WI38 (cell line): Measurements from ENCODE around the gene DNM3.

Source experiments
- H3K4me3 ChIP-seq: 2 replicates; pipeline ENCODE4 v1.5.1; 2011; ENCODE audit warnings: low read depth, mild to moderate bottlenecking, control low read depth, low read length
- TF ChIP-seq, protein P1 (sequence below): IDR thresholded peaks from 2 replicates; pipeline ENCODE4 v1.5.1; 2012; ENCODE audit warnings: low read depth, mild to moderate bottlenecking, control low read depth, low read length

The DNM3 gene

DNA sequence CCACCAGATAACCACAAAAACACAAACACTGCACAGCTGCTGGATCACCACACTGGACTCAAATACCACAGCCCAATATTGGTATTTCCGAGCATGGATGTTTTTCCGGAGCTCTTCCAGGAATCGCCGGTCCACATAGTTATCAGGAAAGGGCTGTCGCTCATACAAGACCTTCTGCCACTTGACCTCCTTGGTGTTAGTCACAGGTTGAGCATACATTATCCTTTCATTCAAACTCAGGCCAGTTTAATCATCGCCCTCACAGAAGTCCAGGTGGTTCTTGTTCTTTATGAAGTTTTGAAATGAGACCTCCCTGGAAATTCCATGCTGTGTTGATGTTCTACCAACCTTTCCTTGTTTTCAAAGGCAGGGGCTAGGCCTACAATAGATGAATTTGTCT is 601.1 kb downstream of the DNM3 start:
- TF ChIP-seq, protein P1, sequence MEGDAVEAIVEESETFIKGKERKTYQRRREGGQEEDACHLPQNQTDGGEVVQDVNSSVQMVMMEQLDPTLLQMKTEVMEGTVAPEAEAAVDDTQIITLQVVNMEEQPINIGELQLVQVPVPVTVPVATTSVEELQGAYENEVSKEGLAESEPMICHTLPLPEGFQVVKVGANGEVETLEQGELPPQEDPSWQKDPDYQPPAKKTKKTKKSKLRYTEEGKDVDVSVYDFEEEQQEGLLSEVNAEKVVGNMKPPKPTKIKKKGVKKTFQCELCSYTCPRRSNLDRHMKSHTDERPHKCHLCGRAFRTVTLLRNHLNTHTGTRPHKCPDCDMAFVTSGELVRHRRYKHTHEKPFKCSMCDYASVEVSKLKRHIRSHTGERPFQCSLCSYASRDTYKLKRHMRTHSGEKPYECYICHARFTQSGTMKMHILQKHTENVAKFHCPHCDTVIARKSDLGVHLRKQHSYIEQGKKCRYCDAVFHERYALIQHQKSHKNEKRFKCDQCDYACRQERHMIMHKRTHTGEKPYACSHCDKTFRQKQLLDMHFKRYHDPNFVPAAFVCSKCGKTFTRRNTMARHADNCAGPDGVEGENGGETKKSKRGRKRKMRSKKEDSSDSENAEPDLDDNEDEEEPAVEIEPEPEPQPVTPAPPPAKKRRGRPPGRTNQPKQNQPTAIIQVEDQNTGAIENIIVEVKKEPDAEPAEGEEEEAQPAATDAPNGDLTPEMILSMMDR, result no peak
- no peak overlapping the region for H3K4me3 ChIP-seq

DNA sequence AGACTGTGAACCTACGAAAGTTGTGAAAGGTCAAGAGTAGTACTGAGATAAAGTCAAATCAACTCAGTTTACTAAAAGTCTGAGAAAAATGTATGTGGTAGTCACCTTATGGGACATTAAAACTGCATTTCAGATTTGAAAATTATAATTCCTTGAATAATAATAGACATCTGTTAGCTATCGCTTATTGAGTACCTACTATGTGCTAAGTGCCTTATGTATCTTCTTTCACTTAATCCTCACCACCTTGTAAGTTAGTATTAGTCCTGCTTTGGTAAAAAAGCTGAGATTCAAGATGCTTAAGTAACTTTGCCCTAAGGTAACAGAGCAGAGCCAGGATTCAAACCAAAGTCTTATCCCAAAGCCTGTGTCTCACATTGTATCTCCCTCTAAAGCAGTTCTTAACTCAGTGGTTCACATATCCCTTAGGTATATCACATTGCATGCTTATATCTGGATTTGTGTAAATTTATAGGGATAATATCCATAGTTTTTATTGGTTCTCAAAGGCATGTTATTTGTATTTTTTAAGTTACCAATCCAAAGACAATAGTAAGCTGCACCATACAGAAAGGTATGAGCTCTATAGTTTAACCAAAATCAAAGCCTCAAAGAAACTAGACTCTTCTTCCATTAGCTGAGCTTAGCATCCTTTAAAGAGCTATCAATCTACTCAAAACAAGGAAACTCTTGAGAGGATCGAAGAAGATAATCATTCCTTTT is 601.7 kb downstream of the DNM3 start:
- TF ChIP-seq, protein P1, result no peak
- H3K4me3 ChIP-seq, result peak overlapping the region; percentile 77

- TF ChIP-seq, protein P1, result peak; percentile 80
- peak within 1 kb of the TSS; percentile 77 for H3K4me3 ChIP-seq
These were observed 602.6 kb downstream of the DNM3 start, which contains the start of gene PIGC for GRCh38 chr1:172443666-172444453. Gene PIGC, minus strand, starts transcription at chr1:172444069. Its CDS starts 1,447 bp downstream, at chr1:172442622.

DNA sequence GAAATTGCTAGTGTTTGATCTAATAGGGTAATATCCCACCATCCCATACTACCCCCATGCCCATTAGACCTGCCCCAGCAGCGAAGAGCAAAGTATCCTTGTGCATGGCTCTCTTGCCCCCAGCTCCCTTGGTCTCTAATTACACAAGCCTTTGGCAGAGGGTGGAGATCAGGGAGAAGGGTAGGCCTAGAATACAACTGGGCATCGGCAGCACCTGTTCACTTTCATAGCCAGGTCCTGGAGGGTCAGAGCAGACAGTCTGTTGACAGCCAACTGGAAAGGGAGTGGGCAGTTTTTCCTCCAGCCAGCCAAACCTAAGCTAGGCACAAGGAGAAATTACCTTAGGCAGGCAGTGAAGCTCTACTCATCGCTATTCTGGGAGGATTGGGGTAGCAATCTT is 605.2 kb downstream of the DNM3 start:
- H3K4me3 ChIP-seq, result no peak overlapping the region
- TF ChIP-seq, protein P1, result no peak

DNA sequence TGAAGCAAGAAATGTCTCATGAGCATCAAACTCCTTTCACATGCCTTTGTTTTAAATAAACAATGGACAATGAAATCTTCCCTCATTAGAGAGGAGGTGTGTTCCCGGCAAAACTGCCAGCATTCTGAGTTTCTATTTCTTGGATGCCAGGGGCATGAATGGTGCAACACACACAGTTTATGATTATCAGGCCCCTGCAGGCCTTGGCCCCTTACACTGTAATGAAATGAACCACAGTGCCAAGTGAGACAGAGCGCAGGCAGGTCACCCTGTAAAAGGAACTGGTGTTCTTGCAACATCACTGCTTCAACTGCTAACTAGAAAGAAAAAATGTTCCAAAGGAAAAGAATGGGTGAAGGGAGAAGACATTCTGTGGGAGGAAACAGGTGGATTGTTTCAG is 606.3 kb downstream of the DNM3 start:
- no peak overlapping the region for H3K4me3 ChIP-seq
- TF ChIP-seq, protein P1, result no peak

- TF ChIP-seq, protein P1, result no peak
- no peak overlapping the region for H3K4me3 ChIP-seq
These were observed 607.8 kb downstream of the DNM3 start for GRCh38 chr1:172448995-172449584.
